K562 (cell line): ENCODE results near the gene CYB5R2. TPM values are rescaled to one million over a fixed set of nuclear protein-coding genes. Genes with fewer than 3 reads are reported as not detected.

Experiments used
- ATAC-seq: fragments of 200-7000 bp; cut with Tn5 transposase; 3 replicates; pipeline ENCODE4 v1.9.1; 2020; ENCODE audit warnings: moderate library complexity
- BruUV-seq: library from RNA; stranded (reverse); fragments of 400-500 nt; replicated peaks from 2 replicates; lab custom pipeline; 2021; lab: Mats Ljungman, UMichigan
- CTCF ChIA-PET: fragments of 300-600 bp; formaldehyde crosslinking; extraction: SDS; loops from one replicate; lab custom pipeline; 2021; ENCODE audit warnings: low intra/inter-chr PET ratio; lab: Yijun Ruan, JAX
- POLR2A ChIA-PET: fragments of 300-600, 350-650 bp; sonication (Branson Sonifier 250); formaldehyde crosslinking; extraction: SDS; loops from one replicate; lab custom pipeline; 2021; ENCODE audit warnings: antibody characterized with exemption, inconsistent platforms; lab: Yijun Ruan, JAX
- DNase-seq, 4 experiments: peaks; one replicate each; pipeline versions ENCODE4 v3.0.0 to v3.0.0-alpha.2; 2011 to 2018; ENCODE audit warnings: low spot score in 3 of 4, mixed read lengths in 3 of 4; ENCODE audit errors: extremely low read depth in 1 of 4
- FAIRE-seq: peaks from 2 replicates; lab custom pipeline; 2011; peaks lifted over from hg19 to GRCh38; lab: Jason Lieb, UNC
- H2AFZ ChIP-seq: 2 replicates; pipeline ENCODE4 v1.6.0; 2011; ENCODE audit warnings: low read depth, low read length, control low read depth, inconsistent platforms
- H3K27ac ChIP-seq: fragments of 200-600 bp; 3 replicates; pipeline ENCODE4 v1.8.0; 2011; ENCODE audit warnings: low read depth, mild to moderate bottlenecking, control low read depth, inconsistent platforms, low read length, moderate library complexity, mixed read lengths; ENCODE audit errors: extremely low read depth
- H3K27me3 ChIP-seq, 2 experiments: fragments of 300-600 bp in 1 of 2; 2 replicates in 1 of 2; 3 replicates in 1 of 2; pipeline versions ENCODE4 v1.6.0 to v1.8.0; 2011; ENCODE audit warnings: inconsistent platforms in 2 of 2, low read length in 2 of 2, mild to moderate bottlenecking in 1 of 2, mixed read lengths in 1 of 2, moderate library complexity in 1 of 2; ENCODE audit not compliant: control insufficient read depth in 2 of 2, insufficient read depth in 2 of 2
- H3K36me3 ChIP-seq: fragments of 300-600 bp; 3 replicates; pipeline ENCODE4 v1.8.0; 2011; ENCODE audit warnings: mild to moderate bottlenecking, low read length, inconsistent platforms; ENCODE audit not compliant: control insufficient read depth, insufficient read depth
- H3K4me1 ChIP-seq, 2 experiments: fragments of 200-600 bp in 1 of 2; replicated peaks in 1 of 2; 2 replicates in 1 of 2; 3 replicates in 1 of 2; pipeline versions ENCODE4 v1.5.1 to v1.8.0; 2011; ENCODE audit warnings: inconsistent platforms in 2 of 2, low read length in 2 of 2, mild to moderate bottlenecking in 1 of 2, mixed read lengths in 1 of 2, moderate library complexity in 1 of 2; ENCODE audit not compliant: control insufficient read depth in 2 of 2, insufficient read depth in 2 of 2
- H3K4me2 ChIP-seq: 2 replicates; pipeline ENCODE4 v1.6.1; 2011; ENCODE audit warnings: low read length, control low read depth, inconsistent platforms, mixed read lengths; ENCODE audit not compliant: insufficient read depth
- H3K4me3 ChIP-seq: fragments of 200-600 bp; sonication (generic), shearing (Covaris generic); 2 replicates; pipeline ENCODE4 v1.5.1; 2016; ENCODE audit warnings: control low read depth, inconsistent platforms
- H3K79me2 ChIP-seq: fragments of 200-600 bp; 3 replicates; pipeline ENCODE4 v1.8.0; 2011; ENCODE audit warnings: low read length, inconsistent platforms; ENCODE audit not compliant: control insufficient read depth, insufficient read depth
- H3K9ac ChIP-seq, 2 experiments: 2 replicates each; pipeline versions ENCODE4 v1.6.0 to v1.6.1; 2011; ENCODE audit warnings: low read depth in 2 of 2, low read length in 2 of 2, control low read depth in 1 of 2, inconsistent platforms in 1 of 2, mild to moderate bottlenecking in 1 of 2, mixed read lengths in 1 of 2; ENCODE audit not compliant: insufficient read depth in 1 of 2
- H3K9me1 ChIP-seq: one replicate; pipeline ENCODE4 v1.6.0; 2011; ENCODE audit warnings: inconsistent platforms, mild to moderate bottlenecking, low read length, moderate library complexity; ENCODE audit not compliant: control insufficient read depth, insufficient read depth
- H3K9me3 ChIP-seq: replicated peaks from 2 replicates; pipeline ENCODE4 v1.5.1; 2011; ENCODE audit warnings: low read depth, low read length, inconsistent platforms; ENCODE audit not compliant: control insufficient read depth, insufficient read depth
- H4K20me1 ChIP-seq: replicated peaks from 2 replicates; pipeline ENCODE4 v1.6.1; 2011; ENCODE audit warnings: low read length, inconsistent platforms, mixed read lengths; ENCODE audit not compliant: control insufficient read depth, insufficient read depth
- ARID2 ChIP-seq: fragments of 450-650 bp; IDR thresholded peaks from 2 replicates; pipeline ENCODE4 v1.6.1; 2017; ENCODE audit warnings: antibody characterized with exemption, mild to moderate bottlenecking
- CHD2 ChIP-seq: IDR thresholded peaks from 2 replicates; pipeline ENCODE4 v1.6.1; 2011; ENCODE audit warnings: low read depth, low read length
- HMGN3 ChIP-seq: IDR thresholded peaks from 2 replicates; pipeline ENCODE4 v1.6.1; 2011; ENCODE audit warnings: borderline replicate concordance, low read depth, mild to moderate bottlenecking, mixed read lengths, low read length; ENCODE audit not compliant: insufficient read length; ENCODE audit errors: extremely low read depth
- HNRNPUL1 ChIP-seq: fragments of 200-400 bp; formaldehyde crosslinking; IDR thresholded peaks from 2 replicates; pipeline ENCODE4 v1.6.1; 2017; ENCODE audit warnings: low read length
- JUND ChIP-seq, 2 experiments: IDR thresholded peaks; 2 replicates in 1 of 2; 3 replicates in 1 of 2; pipeline ENCODE4 v1.6.1; 2011; ENCODE audit warnings: borderline replicate concordance in 2 of 2, low read depth in 2 of 2, low read length in 2 of 2, improper control_type of control experiment in 1 of 2, missing biosample characterization in 1 of 2, missing genetic modification characterization in 1 of 2, missing genetic modification reagents in 1 of 2
- KLF6 ChIP-seq: fragments of 250-450 bp; sonication (Bioruptor Pico); IDR thresholded peaks from 2 replicates; pipeline ENCODE4 v1.4.0; 2020; ENCODE audit warnings: mild to moderate bottlenecking, moderate library complexity, borderline replicate concordance
- LEF1 ChIP-seq: fragments of 450-650 bp; IDR thresholded peaks from 2 replicates; pipeline ENCODE4 v1.6.1; 2016; ENCODE audit warnings: mild to moderate bottlenecking
- MLLT1 ChIP-seq, 2 experiments: fragments of 450-650 bp; IDR thresholded peaks; 2 replicates each; pipeline ENCODE4 v1.6.1; 2016
- NFE2 ChIP-seq: IDR thresholded peaks from 2 replicates; pipeline ENCODE4 v1.6.1; 2014; ENCODE audit warnings: antibody characterized with exemption, low read depth
- NR0B1 ChIP-seq: fragments of 450-650 bp; IDR thresholded peaks from one replicate; pipeline ENCODE4 v1.6.1; 2018; ENCODE audit warnings: mild to moderate bottlenecking, moderate library complexity; ENCODE audit not compliant: partially characterized antibody
- NR4A1 ChIP-seq, 2 experiments: fragments of 250-450 bp in 1 of 2; fragments of 450-650 bp in 1 of 2; sonication (Bioruptor Pico) in 1 of 2; IDR thresholded peaks; 2 replicates each; pipeline versions ENCODE4 v1.4.0 to v1.6.1; 2016 to 2020; ENCODE audit warnings: mild to moderate bottlenecking in 2 of 2, missing compliant biosample characterization in 1 of 2, missing genetic modification characterization in 1 of 2, moderate library complexity in 1 of 2
- SMARCE1 ChIP-seq: fragments of 450-650 bp; IDR thresholded peaks from 2 replicates; pipeline ENCODE4 v1.7.1; 2016; ENCODE audit warnings: mild to moderate bottlenecking
- SMC3 ChIP-seq: conservative IDR thresholded peaks from 2 replicates; pipeline ENCODE4 v1.6.1; 2011; ENCODE audit warnings: low read depth, low read length, improper control_type of control experiment; ENCODE audit not compliant: insufficient read depth
- TAL1 ChIP-seq: fragments of 450-650 bp; IDR thresholded peaks from 2 replicates; pipeline ENCODE4 v1.6.1; 2016; ENCODE audit warnings: mild to moderate bottlenecking
- TRIM28 ChIP-seq: fragments of 450-650 bp; IDR thresholded peaks from 2 replicates; pipeline ENCODE4 v1.6.1; 2017
- ZFX ChIP-seq: sonication (generic); formaldehyde crosslinking; IDR thresholded peaks from 2 replicates; pipeline ENCODE4 v1.8.0; 2022; ENCODE audit warnings: mild to moderate bottlenecking, missing genetic modification reagents, moderate library complexity
- WGBS: fragments of 100-300 bp; shearing (Covaris generic); methylation state at CpG from one replicate; pipeline ENCODE4 v1.1.6; 2016; ENCODE audit warnings: low coverage, mixed read lengths; ENCODE audit not compliant: insufficient coverage; ENCODE audit errors: missing lambda C conversion rate; 5-methylcytosine and 5-hydroxymethylcytosine counted together
- in situ Hi-C: fragments of 300-500 bp; cut with MboI; formaldehyde crosslinking; loops from 4 replicates; pipeline ENCODE4 v1.15.0; 2018; ENCODE audit warnings: inconsistent platforms, mixed read lengths
- intact Hi-C: fragments of 100-400 bp; cut with micrococcal nuclease; formaldehyde crosslinking; loops from 2 replicates; pipeline ENCODE4 v1.14.2; 2022
- polyA plus RNA-seq, 8 experiments: library from polyadenylated mRNA; depleted of rRNA in 4 of 8; stranded (reverse) in 5 of 8; unstranded in 3 of 8; fragments of >200 nt; fragmentation: Nextera tagmentation in 2 of 8; fragmentation: Illumina TruSeq in 1 of 8; extraction: Ambion mirVana in 2 of 8; extraction: Trizol in 1 of 8; gene quantifications; 2 replicates each; pipeline versions ENCODE4 v1.2.1 to v1.2.3, GENCODE V29; 2011 to 2014; ENCODE audit warnings: inconsistent platforms in 1 of 8, missing spikeins in 1 of 8
- total RNA-seq, 7 experiments: library from RNA; depleted of rRNA in 6 of 7; stranded (reverse); fragments of >200 nt in 6 of 7; fragmentation: Illumina TruSeq in 2 of 7; extraction: Trizol in 2 of 7; gene quantifications; 2 replicates each; pipeline versions ENCODE4 v1.2.1 to v1.2.3, GENCODE V29; 2011 to 2021; ENCODE audit warnings: low replicate concordance in 1 of 7
- TF ChIP-seq, protein P1 (sequence below): fragments of 150-350 bp; IDR thresholded peaks from 2 replicates; pipeline ENCODE4 v1.6.1; 2014; ENCODE audit warnings: low read depth, mild to moderate bottlenecking, low read length, borderline replicate concordance

The CYB5R2 gene
- total and polyA plus RNA-seq, 9 of the 15 experiments (the other 6 are each of a cell fraction or from before 2014, with no cell fraction given), result 8.2 to 28.7 (median 13.6) TPM

- in situ Hi-C loops, result no loop called here
- POLR2A ChIA-PET, result interaction anchor here (1.6 kb wide), 1 partner anchor 20 kb away, joined by 3 read pairs; no protein-coding TSS in a partner anchor
- no peak within 1 kb of the TSS for H3K9ac ChIP-seq
Observed at GRCh38 chr11:7706377-7706776, 33.1 kb upstream of the CYB5R2 start, which contains the start of gene OVCH2. OVCH2 (minus strand) TSS chr11:7706477; CDS start chr11:7706394, 83 bp downstream.

More at GRCh38 chr11:7706377-7706776, 33.1 kb upstream of the CYB5R2 start, which contains the start of gene OVCH2:
- CTCF ChIA-PET, result no interaction called here
- no TSS peak for BruUV-seq
- Histone ChIP-seq H3K27me3 (no peaks in the 10 kb centered on the region), H3K9me3 (no peaks in the 10 kb centered on the region), H3K27ac (no peak within 1 kb of the TSS), H2AFZ (no peak within 1 kb of the TSS), H3K36me3 (no peaks in the 10 kb centered on the region), H4K20me1 (no peaks in the 10 kb centered on the region), H3K4me3 (no peak within 1 kb of the TSS), H3K9me1 (no peaks in the 10 kb centered on the region), H3K79me2 (no peaks in the 10 kb centered on the region), H3K4me2 (no peak within 1 kb of the TSS), H3K4me1 (no peaks in the 10 kb centered on the region)
- FAIRE-seq, result no peak
- no peak for ATAC-seq
- TF ChIP-seq HMGN3, result no peak
- TF ChIP-seq HNRNPUL1, result no peak
- no peak for TF ChIP-seq NR4A1 (CRISPR knock-in tag; IDR thresholded peaks at IDR 0.05)
- no peak for TF ChIP-seq NR4A1 (tag; IDR thresholded peaks at IDR 0.05)
- no peak for TF ChIP-seq JUND (IDR thresholded peaks at IDR 0.05; ENCODE audit: borderline replicate concordance, low read depth, low read length)
- no peak for TF ChIP-seq JUND (tag; IDR thresholded peaks at IDR 0.05; ENCODE audit: borderline replicate concordance, low read depth, low read length)
- TF ChIP-seq ZFX (CRISPR knock-in tag), result no peak
- TF ChIP-seq NFE2, result no peak
- TF ChIP-seq LEF1, result no peak
- TF ChIP-seq KLF6, result no peak
- no peak for TF ChIP-seq NR0B1
- no peak for TF ChIP-seq CHD2
- no peak for TF ChIP-seq ARID2
- TF ChIP-seq SMARCE1, result no peak
- no peak for TF ChIP-seq MLLT1 (IDR thresholded peaks at IDR 0.05)
- TF ChIP-seq TRIM28, result no peak
- TF ChIP-seq TAL1, result no peak
- TF ChIP-seq, protein P1, sequence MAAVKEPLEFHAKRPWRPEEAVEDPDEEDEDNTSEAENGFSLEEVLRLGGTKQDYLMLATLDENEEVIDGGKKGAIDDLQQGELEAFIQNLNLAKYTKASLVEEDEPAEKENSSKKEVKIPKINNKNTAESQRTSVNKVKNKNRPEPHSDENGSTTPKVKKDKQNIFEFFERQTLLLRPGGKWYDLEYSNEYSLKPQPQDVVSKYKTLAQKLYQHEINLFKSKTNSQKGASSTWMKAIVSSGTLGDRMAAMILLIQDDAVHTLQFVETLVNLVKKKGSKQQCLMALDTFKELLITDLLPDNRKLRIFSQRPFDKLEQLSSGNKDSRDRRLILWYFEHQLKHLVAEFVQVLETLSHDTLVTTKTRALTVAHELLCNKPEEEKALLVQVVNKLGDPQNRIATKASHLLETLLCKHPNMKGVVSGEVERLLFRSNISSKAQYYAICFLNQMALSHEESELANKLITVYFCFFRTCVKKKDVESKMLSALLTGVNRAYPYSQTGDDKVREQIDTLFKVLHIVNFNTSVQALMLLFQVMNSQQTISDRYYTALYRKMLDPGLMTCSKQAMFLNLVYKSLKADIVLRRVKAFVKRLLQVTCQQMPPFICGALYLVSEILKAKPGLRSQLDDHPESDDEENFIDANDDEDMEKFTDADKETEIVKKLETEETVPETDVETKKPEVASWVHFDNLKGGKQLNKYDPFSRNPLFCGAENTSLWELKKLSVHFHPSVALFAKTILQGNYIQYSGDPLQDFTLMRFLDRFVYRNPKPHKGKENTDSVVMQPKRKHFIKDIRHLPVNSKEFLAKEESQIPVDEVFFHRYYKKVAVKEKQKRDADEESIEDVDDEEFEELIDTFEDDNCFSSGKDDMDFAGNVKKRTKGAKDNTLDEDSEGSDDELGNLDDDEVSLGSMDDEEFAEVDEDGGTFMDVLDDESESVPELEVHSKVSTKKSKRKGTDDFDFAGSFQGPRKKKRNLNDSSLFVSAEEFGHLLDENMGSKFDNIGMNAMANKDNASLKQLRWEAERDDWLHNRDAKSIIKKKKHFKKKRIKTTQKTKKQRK, result no peak
- no peak for TF ChIP-seq SMC3
- 0% methylated on average over 2 of the region's 2 CpGs for WGBS
- DNase-seq, result no peak
- intact Hi-C loops, result loop anchor here (10.0 kb wide), 1 partner anchor 388 kb away; no protein-coding TSS in a partner anchor
